CD4-positive, alpha-beta T cell treated with Interleukin-6 at 100 ng/mL for 8 hours (primary cell): ENCODE data around the gene SCAPER.
"Not testable (repeated sequence)": the region's sequence is repeated elsewhere in the genome, so short reads cannot be mapped to it uniquely, and the experiment has no call there.

ENCODE experiments used
- DNase-seq: peaks from one replicate; pipeline ENCODE4 v3.0.0-alpha.2; 2020; ENCODE audit warnings: mixed read lengths, low spot score

SCAPER gene

DNA sequence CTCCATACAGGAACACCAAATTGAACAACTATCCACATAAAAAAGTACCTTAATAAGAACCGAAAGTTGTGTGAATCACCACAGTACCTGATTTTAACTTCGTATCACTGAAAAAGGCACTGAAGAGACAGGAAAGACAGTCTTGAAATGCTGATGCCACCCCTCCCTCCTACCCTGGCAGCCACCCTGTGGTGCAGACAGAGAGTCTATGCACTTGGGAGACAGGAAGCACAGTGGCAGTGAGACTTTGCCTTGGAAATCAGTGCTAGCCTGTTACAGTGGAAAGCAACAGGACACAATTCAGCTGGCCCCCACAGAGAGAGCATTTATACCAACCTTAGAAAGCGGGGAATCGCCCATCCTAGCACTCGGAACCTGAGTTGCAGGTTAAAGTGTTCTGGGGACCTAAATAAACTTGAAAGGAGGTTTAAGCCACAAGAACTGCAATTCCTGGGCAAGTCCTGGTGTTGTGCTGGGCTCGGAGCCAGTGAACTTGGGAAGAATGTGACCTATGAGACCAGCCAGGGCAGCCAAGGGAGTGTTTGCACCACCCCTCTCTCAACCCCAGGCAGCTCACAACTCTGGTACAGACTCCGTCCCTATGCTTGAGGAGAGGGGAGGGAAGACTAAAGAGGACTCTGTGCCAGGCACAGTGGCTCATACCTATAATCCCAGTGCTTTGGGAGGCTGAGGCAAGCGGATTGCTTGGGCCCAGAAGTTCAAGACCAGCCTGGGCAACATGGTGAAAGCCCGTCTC lies 328.4 kb downstream of the SCAPER start:
- no peak for DNase-seq

DNA sequence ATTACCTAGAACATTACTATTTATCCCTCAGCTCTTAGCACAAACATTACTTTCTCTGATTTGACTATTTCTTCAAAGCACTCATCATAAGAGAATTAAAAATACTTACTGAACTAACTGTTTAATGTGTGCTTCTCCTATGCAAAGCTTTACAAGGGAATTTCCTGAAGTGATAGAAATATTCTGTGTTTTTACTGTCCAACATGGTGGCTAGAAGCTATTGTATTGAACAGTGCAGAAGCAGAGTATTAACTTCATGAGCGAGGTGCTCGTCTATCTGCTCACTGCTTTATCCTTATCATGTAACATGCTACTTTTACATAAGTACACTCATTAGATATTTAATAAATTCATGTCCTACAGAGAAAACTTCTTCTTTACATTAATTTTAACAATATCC lies 329.5 kb downstream of the SCAPER start:
- DNase-seq = no peak

DNA sequence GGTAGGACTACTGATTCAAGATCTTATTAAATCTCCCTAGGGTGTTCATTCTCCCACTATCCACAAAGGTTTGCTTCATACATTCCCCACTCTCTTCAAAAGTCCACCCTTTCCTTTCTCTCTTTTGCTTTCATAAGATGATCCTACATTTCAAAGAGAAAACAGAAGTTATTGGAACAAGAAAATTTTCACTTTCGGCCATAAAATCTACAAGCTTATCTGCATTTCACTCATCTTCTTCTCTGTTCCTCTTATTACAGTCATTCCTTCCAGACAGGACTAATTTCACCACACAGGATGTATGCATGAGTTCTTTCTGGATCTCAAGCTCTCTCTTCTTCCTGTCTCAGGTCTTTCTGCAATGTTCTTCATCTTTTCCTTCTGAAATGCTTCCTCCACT lies 329.9 kb downstream of the SCAPER start:
- no peak for DNase-seq

DNA sequence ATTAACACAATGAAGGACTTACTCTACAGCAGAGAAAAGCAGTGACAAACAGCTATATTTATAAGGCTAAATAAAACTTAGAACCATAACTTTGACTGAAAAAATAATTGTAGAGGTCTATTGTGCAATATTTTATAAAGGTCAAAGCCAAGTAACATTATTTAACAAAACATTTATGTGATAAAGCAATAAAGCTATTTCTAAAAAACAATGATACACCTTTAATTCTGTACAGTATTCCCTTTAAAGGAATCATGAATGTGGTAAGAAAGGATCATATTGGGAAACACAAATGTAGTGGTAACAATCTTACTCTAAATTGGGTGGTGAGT lies 332.2 kb downstream of the SCAPER start:
- no peak for DNase-seq

DNA sequence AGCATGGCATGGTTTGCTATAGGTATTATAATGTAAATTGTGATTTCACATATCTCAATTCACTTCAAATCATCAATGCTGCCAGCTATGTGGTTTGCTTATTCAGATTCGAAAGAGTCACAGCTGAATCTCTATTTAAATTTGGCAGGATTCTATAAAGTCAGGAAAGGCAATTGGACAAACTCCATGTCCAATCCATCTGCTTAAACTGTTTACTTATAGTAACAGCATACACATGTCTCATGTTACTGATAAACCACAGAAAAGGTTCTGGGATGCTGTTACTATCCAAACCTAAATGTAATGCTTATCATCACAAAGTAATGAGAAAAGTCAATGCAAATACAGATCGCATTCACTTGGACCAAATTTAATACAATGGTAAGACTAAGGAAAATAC lies 338.9 kb downstream of the SCAPER start:
- no peak for DNase-seq

DNA sequence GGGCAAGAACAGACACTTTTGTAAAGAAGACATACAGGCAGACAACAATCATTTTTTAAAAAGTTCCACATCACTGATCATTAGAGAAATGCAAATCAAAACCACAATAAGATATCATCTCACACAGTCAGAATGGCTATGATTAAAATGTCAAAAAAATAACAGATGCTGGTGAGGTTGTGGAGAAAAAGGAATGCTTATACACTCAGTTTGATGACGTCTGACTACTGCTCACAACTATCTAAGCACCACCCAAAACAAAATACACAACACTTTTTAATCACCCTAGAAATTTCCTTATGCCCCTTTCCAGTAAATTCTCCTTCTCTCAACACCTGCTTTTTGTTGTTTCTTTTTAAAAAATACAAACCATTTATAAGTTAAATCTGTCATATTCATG lies 339.8 kb downstream of the SCAPER start:
- DNase-seq = no peak

DNA sequence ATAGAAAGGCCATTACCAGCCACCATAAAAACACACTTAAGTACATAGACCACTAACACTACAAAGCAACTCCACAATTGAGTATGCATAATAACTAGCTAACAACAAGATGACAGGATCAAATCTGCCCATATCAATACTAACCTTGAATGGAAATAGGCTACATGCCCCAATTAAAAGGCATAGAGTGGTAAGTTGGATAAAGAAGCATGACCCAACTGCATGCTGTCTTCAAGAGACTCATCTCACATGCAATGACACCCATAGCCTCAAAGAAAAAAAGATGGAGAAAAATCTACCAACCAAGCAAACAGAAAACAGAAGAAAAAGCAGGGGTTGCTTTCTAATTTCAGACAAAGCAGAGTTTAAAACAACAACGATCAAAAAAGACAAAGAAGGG lies 349.9 kb downstream of the SCAPER start:
- no peak for DNase-seq

DNA sequence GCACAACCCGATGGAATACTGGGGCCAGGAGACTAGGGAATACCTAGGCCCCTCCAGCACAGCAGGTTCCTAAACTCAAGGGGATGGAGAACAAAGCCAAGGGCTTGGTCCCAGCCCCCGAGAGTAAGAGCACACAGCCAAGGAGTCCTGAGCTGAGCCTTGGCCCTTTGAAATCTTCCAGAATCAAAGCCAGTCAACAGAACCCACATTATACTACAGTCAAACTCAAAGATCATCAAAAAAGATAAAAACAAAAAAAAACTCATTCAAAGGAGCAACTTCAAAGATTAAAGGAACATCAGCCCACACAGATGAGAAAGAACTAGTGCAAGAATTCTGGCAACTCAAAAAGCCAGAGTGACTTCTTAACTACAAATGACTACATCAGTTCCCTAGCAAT lies 351.6 kb downstream of the SCAPER start:
- no peak for DNase-seq

DNA sequence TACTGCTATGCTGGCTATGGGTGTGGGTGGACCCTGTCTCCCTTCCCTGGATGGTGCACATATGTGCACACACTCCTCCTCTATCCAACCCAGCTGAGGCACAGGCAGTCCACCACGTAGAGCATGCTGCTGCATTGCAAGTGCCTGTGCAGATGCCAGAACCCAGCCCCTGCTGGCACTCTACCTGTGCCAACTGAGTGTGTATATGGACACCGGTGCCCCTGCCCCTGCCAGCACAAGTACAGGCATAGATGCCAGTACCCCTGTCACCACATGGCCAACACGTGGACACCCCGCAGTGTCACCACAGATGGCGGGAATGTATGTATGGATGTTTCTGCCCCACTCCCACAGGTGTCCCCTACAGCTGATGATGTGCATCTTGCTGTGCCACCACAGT lies 352.0 kb downstream of the SCAPER start:
- no peak for DNase-seq

DNA sequence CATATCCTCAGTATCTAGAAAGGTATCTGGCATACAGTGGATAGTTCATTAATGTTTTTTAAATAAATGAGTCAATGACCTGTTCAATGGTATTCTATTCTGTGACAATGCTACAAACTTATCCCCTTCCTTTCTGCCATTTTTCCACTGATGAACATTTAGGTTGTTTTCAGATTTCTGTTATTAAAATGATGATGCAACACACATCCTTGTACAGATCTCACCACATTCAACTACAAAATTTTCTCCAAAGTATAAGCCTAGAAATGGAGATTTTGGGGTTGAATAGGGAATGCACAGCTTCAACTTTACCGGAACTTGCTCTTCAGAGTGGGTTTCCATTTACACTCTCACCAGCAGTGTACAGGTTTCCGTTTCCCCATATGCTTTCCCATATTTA lies 358.3 kb downstream of the SCAPER start:
- no peak for DNase-seq

DNA sequence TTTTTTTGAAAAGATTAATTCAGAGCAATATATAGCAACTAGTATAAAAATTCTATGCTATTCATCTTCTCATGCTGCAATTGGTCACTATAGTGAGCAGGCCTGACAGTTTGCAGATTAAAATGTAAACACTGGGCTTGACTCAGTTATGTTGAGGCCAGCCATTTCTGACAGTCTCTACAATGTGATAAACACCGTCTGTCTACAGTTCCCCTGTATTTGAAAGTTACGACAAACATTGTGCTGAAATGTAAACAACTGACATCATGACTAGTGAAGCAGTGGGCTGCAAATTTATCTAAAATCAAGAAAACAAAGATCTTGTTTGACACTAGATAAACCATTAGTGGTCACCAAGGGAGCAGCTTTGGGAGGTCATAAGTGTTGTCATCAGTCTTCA lies 371.1 kb downstream of the SCAPER start:
- DNase-seq = no peak

DNA sequence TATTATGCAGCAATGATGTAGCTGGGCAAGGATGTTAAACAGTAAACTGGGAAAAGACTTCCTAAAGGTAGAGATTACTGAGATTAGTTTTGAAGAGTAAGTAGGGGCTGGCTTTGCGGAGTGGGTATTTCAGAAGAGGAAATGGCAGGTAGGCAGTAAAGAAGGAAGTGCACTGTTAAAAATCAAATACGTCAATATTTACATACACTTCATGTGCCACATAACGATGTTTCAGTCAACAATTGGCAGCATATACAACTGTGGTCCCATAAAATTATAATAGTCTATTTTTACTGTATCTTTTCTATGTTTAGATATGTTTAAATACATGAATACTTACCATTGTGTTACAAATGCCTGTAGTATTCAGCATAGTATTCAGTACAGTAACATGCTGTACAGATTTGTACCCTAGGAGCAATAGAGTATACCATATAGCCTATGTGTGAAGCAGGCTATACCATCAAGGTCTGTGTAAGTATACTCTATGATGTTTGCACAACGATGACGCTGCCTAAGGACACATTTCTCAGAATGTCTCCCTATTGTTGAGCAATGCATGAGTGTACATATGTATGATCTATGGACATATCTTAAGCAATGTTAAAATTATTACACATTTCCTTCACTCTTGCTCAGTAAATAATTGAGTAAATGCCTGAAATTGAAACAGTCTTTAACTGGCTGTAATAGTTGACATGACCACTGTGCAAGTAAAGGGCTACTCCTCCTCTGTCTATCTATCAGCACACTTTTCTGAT lies 371.9 kb downstream of the SCAPER start:
- DNase-seq = no peak

DNA sequence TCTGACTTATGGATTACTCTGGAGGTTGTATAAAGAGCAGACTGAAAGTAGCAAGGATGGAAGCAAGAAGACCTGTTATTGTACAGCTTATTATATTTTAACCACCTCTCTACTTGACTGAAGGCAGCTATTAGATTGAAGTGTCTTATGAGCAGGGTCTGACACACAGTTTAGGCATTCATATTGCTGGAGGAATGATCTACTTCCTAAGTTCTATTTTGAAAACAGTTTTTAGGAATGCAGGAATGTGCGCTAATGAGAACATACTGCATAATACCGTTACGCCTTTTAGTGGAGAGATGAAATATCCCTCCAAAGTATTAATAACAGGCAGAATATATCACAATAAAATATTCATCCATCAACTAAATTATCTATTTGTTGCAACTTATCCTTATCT lies 375.2 kb downstream of the SCAPER start:
- no peak for DNase-seq

DNA sequence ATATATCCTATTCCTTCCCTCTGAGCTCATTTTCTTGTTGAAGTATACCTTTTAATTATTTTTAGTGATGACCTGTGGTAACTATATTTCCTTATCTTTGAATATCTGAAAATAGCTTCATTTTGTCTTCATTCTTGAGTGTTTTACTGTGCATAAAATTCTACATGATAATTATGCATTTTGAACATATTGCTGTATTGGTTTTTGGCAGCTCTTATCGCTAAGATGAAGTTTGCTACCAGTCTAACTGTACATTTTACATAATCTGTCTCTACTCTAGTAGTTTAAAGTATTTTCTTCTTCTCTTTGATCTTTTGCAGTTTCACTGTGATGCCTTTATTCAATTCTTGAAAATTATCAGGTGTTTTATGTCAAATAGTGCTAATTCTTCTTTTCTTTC lies 379.0 kb downstream of the SCAPER start:
- no peak for DNase-seq

DNA sequence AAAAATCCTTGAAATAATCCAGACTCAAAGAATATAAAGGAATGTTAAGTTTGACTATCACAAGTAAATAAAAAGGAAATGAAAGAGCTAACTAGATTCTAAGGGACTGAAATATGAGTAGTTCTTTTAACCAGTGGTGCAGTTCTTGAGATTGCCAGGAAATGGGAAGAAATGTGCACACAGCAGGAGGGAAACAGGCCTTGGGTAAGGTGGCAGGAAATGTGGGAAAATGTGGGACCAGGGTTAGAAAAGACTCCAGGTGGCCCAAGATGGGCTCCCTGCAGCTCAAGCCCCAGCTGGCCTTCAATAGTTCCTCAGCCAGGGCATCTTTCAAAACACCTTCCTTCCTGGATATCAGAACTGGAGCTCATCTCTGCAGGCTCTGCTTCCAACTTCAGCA lies 387.2 kb downstream of the SCAPER start:
- no peak for DNase-seq

DNA sequence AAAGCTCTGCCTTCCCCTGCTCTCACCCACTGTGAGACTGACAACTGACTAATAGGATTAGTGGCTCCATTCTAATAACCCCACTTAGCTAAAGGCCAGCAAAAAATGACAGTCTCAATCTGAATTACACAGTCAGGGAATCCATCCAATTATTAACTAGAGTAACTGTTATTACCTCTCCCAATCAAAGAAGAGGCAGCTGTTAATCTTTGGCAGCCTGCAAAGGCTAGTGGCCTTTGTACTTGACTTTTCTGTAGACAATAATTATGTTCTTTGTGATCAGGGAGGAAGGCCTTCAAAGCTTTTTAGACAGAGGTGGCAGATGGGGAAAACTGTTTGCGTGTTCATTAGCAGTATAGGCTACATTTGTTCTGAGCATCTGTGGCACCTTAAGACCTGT lies 390.9 kb downstream of the SCAPER start:
- no peak for DNase-seq

DNA sequence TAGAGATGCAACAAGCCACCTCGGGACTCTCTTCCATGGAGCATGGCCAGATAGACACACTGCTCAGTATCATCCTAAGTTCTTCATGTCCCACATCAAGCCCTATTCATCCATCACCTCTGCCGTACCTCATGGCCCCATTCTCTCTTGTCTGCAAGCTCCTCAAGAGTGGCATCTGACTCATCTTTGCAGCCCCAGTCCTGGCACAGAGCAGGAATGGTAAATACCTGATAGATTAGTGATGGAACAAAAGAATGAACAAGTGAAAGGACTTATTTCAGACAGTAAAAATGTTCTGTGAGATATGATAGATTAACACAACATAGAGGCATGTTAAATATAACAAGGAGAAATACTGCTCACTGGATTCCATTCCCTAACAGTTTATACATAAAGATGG lies 392.2 kb downstream of the SCAPER start:
- DNase-seq = no peak

DNA sequence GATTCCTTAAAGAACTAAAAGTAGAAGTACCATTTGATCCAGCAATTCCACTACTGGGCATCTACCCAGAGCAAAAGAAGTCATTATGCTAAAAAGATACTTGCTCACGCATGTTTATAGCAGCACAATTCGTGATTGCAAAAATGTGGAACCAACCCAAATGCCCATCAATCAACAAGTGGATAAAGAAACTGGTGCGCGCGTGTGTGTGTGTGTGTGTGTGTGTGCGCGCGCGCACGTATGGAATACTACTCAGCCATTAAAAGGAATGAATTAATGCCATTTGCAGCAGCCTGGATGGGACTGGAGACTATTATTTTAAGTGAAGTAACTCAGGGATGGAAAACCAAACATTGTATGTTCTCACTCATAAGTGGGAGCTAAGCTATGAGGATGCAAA lies 394.5 kb downstream of the SCAPER start:
- not testable (repeated sequence) for DNase-seq

DNA sequence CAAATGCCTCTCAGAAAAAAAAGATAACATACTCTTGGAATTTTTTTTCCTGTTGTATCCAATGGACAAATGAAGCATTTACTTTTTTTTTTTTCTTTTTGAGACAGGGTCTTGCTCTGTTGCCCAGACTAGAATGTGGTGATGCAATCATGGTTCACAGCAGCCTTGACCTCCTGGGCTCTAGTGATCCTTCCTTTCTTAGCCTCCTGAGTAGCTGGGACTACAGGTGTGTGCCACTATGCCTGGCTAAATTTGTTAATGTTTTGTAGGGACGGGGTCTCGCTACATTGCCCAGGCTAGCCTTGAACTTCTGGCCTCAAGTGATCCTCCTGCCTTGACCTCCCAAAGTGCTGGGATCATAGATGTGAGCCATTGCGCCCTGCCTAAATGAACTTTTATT lies 401.3 kb downstream of the SCAPER start:
- no peak for DNase-seq

DNA sequence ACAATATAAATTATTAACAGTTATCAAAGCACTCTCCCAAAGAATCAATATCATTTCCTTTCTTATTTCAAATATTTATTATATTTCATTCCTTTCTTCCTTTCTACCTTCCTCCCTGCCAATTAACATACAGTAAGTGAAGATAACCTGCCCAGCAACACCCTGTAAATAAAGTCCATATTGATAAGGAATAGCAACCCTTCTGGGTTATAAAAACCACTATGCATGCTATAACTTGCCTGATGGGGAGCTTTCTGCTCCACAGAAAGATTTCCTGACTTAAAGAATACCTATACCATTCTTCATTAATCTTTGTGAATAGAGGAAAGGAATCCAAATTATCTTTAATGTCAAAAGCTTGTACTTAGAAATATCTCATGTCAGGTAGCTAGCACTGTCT lies 402.0 kb downstream of the SCAPER start:
- no peak for DNase-seq

DNA sequence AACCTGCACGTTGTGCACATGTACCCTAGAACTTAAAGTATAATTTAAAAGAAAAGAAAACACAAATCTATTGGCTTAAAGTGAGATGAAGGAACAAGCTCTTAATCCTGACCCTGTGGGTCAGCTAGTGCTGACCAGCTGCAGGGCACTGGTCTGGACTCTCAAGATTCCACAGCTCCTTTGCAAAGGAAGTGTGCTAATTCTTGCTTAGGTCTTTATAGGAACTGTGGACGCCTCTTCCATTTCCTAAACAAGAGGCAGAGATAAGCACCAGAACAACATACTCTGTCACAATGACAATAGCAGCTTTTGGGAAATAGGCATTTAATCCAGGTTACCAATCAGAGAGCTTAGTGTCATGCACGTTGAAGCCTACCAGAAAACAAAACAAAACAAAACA lies 402.5 kb downstream of the SCAPER start:
- no peak for DNase-seq

DNA sequence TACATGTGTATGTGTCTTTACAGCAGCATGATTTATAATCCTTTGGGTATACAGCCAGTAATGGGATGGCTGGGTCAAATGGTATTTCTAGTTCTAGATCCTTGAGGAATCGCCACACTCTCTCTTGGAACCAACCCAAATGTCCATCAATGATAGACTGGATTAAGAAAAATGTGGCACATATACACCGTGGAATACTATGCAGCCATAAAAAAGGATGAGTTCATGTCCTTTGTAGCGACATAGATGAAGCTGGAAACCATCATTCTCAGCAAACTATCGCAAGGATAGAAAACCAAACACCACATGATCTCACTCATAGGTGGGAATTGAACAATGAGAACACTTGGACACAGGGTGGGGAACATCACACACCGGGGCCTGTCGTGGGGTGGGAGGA lies 403.0 kb downstream of the SCAPER start:
- not testable (repeated sequence) for DNase-seq

DNA sequence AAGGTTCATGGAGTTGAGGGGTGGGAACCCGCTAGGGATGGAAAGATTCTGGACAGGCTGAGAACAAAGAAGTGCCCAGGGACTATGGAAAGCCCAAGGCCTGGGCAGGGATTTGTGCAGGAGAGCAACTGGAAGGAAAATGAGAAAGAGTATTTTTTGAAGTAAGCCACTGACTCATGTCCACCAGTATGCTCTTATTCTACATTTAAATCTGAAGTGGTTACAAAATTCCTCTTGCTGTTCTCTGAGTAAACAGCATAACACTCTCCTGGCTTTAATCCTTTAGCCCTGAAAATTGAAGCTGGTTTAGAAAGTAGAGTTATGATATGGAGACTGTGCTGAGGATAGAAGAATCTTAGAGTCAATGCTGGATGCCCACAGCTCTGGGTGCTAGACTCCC lies 403.4 kb downstream of the SCAPER start:
- no peak for DNase-seq

DNA sequence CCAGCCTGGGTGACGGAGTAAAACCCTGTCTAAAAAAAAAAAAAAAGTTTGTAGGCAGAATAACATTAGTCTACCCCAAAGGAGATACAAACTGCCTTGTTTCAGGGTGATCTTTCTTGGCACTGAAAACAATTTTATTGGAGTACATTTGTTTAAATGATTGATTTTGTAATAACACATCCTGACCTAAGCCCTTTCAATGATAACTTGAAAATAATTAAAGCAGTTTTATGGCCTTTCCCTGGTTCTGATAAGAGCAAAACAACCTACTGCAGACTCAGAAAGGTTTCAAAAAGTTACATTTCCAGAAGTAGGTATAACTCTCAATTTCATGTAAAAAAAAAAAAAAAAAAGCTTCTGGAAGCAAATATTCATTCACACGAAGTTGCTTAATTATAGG lies 404.1 kb downstream of the SCAPER start:
- no peak for DNase-seq
